H1 (cell line): ENCODE results near the gene NAA10. TPM values are rescaled to one million over a fixed set of nuclear protein-coding genes. Genes with fewer than 3 reads are reported as not detected.

Experiments used
- CTCF ChIA-PET: fragments of 300-600 bp; sonication (Branson Sonifier 250); formaldehyde crosslinking; loops from one replicate; lab custom pipeline; 2021; ENCODE audit not compliant: partially characterized antibody; lab: Charles Lee
- POLR2A ChIA-PET: fragments of 300-600 bp; sonication (Branson Sonifier 250); formaldehyde crosslinking; loops from one replicate; lab custom pipeline; 2021; ENCODE audit warnings: inconsistent platforms; ENCODE audit not compliant: partially characterized antibody; lab: Charles Lee
- DNase-seq, 2 experiments: peaks; one replicate each; pipeline versions ENCODE4 v3.0.0 to v3.0.0-alpha.2; 2010 to 2022; ENCODE audit warnings: low spot score in 2 of 2, low read depth in 1 of 2, mixed read lengths in 1 of 2
- FAIRE-seq: peaks from 2 replicates; lab custom pipeline; 2011; peaks lifted over from hg19 to GRCh38; lab: Jason Lieb, UNC
- H2AFZ ChIP-seq: 2 replicates; pipeline ENCODE4 v1.8.1; 2012; ENCODE audit warnings: low read length, inconsistent platforms
- H2AK5ac ChIP-seq: 2 replicates; pipeline ENCODE4 v1.6.1; 2013; ENCODE audit warnings: low read depth, low read length
- H2BK120ac ChIP-seq: replicated peaks from 2 replicates; pipeline ENCODE3; 2013; ENCODE audit warnings: low read depth, low read length, inconsistent platforms
- H2BK12ac ChIP-seq: 2 replicates; pipeline ENCODE4 v1.6.1; 2013; ENCODE audit warnings: low read depth, low read length
- H2BK15ac ChIP-seq: 2 replicates; pipeline ENCODE4 v1.6.1; 2013; ENCODE audit warnings: low read length
- H2BK20ac ChIP-seq: 2 replicates; pipeline ENCODE4 v1.6.1; 2013; ENCODE audit warnings: low read length
- H2BK5ac ChIP-seq: 2 replicates; pipeline ENCODE4 v1.6.1; 2013; ENCODE audit warnings: low read depth, low read length
- H3K14ac ChIP-seq: 2 replicates; pipeline ENCODE4 v1.6.1; 2013; ENCODE audit warnings: inconsistent platforms; ENCODE audit not compliant: insufficient read length
- H3K18ac ChIP-seq: 2 replicates; pipeline ENCODE4 v1.6.1; 2013; ENCODE audit warnings: low read length; ENCODE audit errors: extremely low read depth
- H3K23ac ChIP-seq: 2 replicates; pipeline ENCODE4 v1.6.1; 2013; ENCODE audit warnings: inconsistent platforms; ENCODE audit not compliant: insufficient read length
- H3K23me2 ChIP-seq: 2 replicates; pipeline ENCODE4 v1.6.1; 2013; ENCODE audit warnings: low read depth, low read length
- H3K27ac ChIP-seq: 2 replicates; pipeline ENCODE4 v1.6.1; 2011; ENCODE audit warnings: low read depth, low read length, inconsistent platforms
- H3K27me3 ChIP-seq, 4 experiments: replicated peaks in 1 of 4; 1 replicate in 1 of 4; 2 replicates in 3 of 4; pipeline versions ENCODE4 v1.6.1 to v1.8.1; 2011 to 2013; ENCODE audit warnings: low read length in 3 of 4, mild to moderate bottlenecking in 3 of 4, inconsistent platforms in 2 of 4, mixed read lengths in 2 of 4, moderate library complexity in 1 of 4; ENCODE audit not compliant: control insufficient read depth in 3 of 4, insufficient read depth in 3 of 4; ENCODE audit errors: extremely low read depth in 1 of 4
- H3K36me3 ChIP-seq, 4 experiments: 2 replicates each; pipeline versions ENCODE4 v1.6.1 to v1.8.1; 2011 to 2013; ENCODE audit warnings: mild to moderate bottlenecking in 4 of 4, low read length in 3 of 4, moderate library complexity in 2 of 4, control low read depth in 1 of 4, inconsistent platforms in 1 of 4; ENCODE audit not compliant: insufficient read depth in 4 of 4, control insufficient read depth in 2 of 4
- H3K4ac ChIP-seq: replicated peaks from 2 replicates; pipeline ENCODE3; 2013; ENCODE audit warnings: low read length, low read depth, mixed read lengths, inconsistent platforms; ENCODE audit not compliant: insufficient read length
- H3K4me1 ChIP-seq, 4 experiments: replicated peaks in 1 of 4; 1 replicate in 1 of 4; 2 replicates in 3 of 4; pipeline versions ENCODE4 v1.6.1 to v1.8.1; 2011 to 2013; ENCODE audit warnings: low read length in 3 of 4, inconsistent platforms in 2 of 4, mixed read lengths in 1 of 4; ENCODE audit not compliant: insufficient read depth in 4 of 4, control insufficient read depth in 3 of 4
- H3K4me2 ChIP-seq, 2 experiments: 2 replicates each; pipeline versions ENCODE4 v1.6.1 to v1.8.1; 2011 to 2013; ENCODE audit warnings: low read depth in 2 of 2, low read length in 2 of 2, control low read depth in 1 of 2, inconsistent platforms in 1 of 2, mild to moderate bottlenecking in 1 of 2; ENCODE audit not compliant: insufficient read depth in 1 of 2
- H3K4me3 ChIP-seq, 4 experiments: fragments of 200-600, 300-600 bp in 1 of 4; sonication (generic), shearing (Covaris generic), sonication (Bioruptor Twin) in 1 of 4; 2 replicates each; pipeline versions ENCODE4 v1.5.1 to v1.8.1; 2011 to 2016; ENCODE audit warnings: low read length in 4 of 4, low read depth in 3 of 4, control low read depth in 2 of 4, inconsistent platforms in 2 of 4, mild to moderate bottlenecking in 2 of 4, mixed read lengths in 1 of 4, moderate library complexity in 1 of 4; ENCODE audit not compliant: insufficient read depth in 2 of 4; ENCODE audit errors: extremely low read depth in 1 of 4
- H3K56ac ChIP-seq: replicated peaks from 2 replicates; pipeline ENCODE3; 2013; ENCODE audit warnings: low read depth, mild to moderate bottlenecking, mixed read lengths, low read length, inconsistent platforms; ENCODE audit not compliant: insufficient read length
- H3K79me1 ChIP-seq: 2 replicates; pipeline ENCODE4 v1.6.1; 2013; ENCODE audit warnings: low read depth, low read length, control low read depth
- H3K79me2 ChIP-seq, 2 experiments: 2 replicates each; pipeline versions ENCODE4 v1.6.1 to v1.8.1; 2012 to 2013; ENCODE audit warnings: low read length in 2 of 2, mild to moderate bottlenecking in 2 of 2, inconsistent platforms in 1 of 2; ENCODE audit not compliant: insufficient read depth in 2 of 2, control insufficient read depth in 1 of 2
- H3K9ac ChIP-seq, 4 experiments: replicated peaks in 1 of 4; 1 replicate in 1 of 4; 2 replicates in 3 of 4; pipeline versions ENCODE4 v1.6.1 to v1.8.1; 2011 to 2013; ENCODE audit warnings: low read depth in 3 of 4, low read length in 3 of 4, control low read depth in 2 of 4, mild to moderate bottlenecking in 2 of 4, moderate library complexity in 2 of 4, inconsistent platforms in 1 of 4; ENCODE audit errors: extremely low read depth in 1 of 4
- H3K9me3 ChIP-seq, 2 experiments: 2 replicates each; pipeline versions ENCODE4 v1.6.1 to v1.8.1; 2012 to 2013; ENCODE audit warnings: mild to moderate bottlenecking in 2 of 2, moderate library complexity in 2 of 2, control low read depth in 1 of 2, inconsistent platforms in 1 of 2, low read depth in 1 of 2, low read length in 1 of 2, mixed read lengths in 1 of 2; ENCODE audit not compliant: insufficient read depth in 2 of 2
- H4K20me1 ChIP-seq, 2 experiments: replicated peaks in 1 of 2; 2 replicates each; pipeline versions ENCODE3 to v1.8.1; 2011 to 2013; ENCODE audit warnings: inconsistent platforms in 2 of 2, low read length in 2 of 2, mild to moderate bottlenecking in 1 of 2; ENCODE audit not compliant: insufficient read depth in 2 of 2, control insufficient read depth in 1 of 2
- H4K5ac ChIP-seq: 2 replicates; pipeline ENCODE4 v1.6.1; 2013; ENCODE audit warnings: low read length, low read depth, mixed read lengths, inconsistent platforms; ENCODE audit not compliant: insufficient read length
- H4K8ac ChIP-seq: 2 replicates; pipeline ENCODE4 v1.8.0; 2013; ENCODE audit warnings: mild to moderate bottlenecking, moderate library complexity, low read length, inconsistent platforms; ENCODE audit not compliant: insufficient read depth; ENCODE audit errors: extremely low read depth
- H4K91ac ChIP-seq: replicated peaks from 2 replicates; pipeline ENCODE3; 2013; ENCODE audit warnings: low read length, mixed read lengths, inconsistent platforms; ENCODE audit not compliant: insufficient read length
- POU5F1 ChIP-seq: IDR thresholded peaks from 2 replicates; pipeline ENCODE4 v1.6.1; 2011; ENCODE audit warnings: low read depth, mild to moderate bottlenecking, low read length, moderate library complexity
- WGBS, 2 experiments: shearing (Covaris generic) in 1 of 2; methylation state at CpG; one replicate each; pipeline versions ENCODE4 v1.1.6 to v1.1.7; 2013 to 2015; ENCODE audit warnings: low lambda C conversion rate in 2 of 2, mixed read lengths in 2 of 2, inconsistent platforms in 1 of 2, low coverage in 1 of 2, missing lambda C conversion rate in 1 of 2; ENCODE audit not compliant: insufficient replicate concordance in 2 of 2, insufficient coverage in 1 of 2, insufficient read length in 1 of 2; ENCODE audit errors: extremely low coverage in 1 of 2, missing lambda C conversion rate in 1 of 2; 5-methylcytosine and 5-hydroxymethylcytosine counted together
- polyA plus RNA-seq, 7 experiments: library from polyadenylated mRNA; depleted of rRNA in 3 of 7; stranded (reverse) in 5 of 7; unstranded in 2 of 7; fragments of >200 nt in 5 of 7; fragments of 200-250 nt in 2 of 7; gene quantifications; 1 replicate in 5 of 7; 2 replicates in 1 of 7; 4 replicates in 1 of 7; pipeline versions ENCODE4 v1.2.1 to v1.2.3, GENCODE V29; 2011 to 2013; ENCODE audit warnings: missing spikeins in 2 of 7, mixed read lengths in 2 of 7
- total RNA-seq: library from RNA; stranded (reverse); fragmentation: NEBNext Ultra II Directional; extraction: Animal tissue kit (Norgen Biotek cat#: 25700); gene quantifications from 2 replicates; pipeline ENCODE4 v1.2.1, GENCODE V29; 2021

The NAA10 gene
- total and polyA plus RNA-seq, 2 of the 8 experiments (the other 6 are each of a cell fraction or from before 2014, with no cell fraction given): 80.4 to 98.8 TPM

GRCh38 chrX:153906126-153906917 is 28.5 kb downstream of the NAA10 start:
- ChIA-PET POLR2A (interaction anchor here (0.6 to 1.8 kb wide), 13 partner anchors 11 to 376 kb away, joined by 3 to 10 read pairs (median 4); partner anchors contain the start of genes ARHGAP4 and HCFC1), CTCF (interaction anchor here (1.1 to 2.3 kb wide), 7 partner anchors 10 to 170 kb away, joined by 3 to 9 read pairs (median 4); no protein-coding TSS in a partner anchor)
- no peak for FAIRE-seq

More at GRCh38 chrX:153906126-153906917, 28.5 kb downstream of the NAA10 start:
- Histone ChIP-seq H3K9ac (no peak overlapping the region), H3K79me1 (no peaks in the 10 kb centered on the region), H3K27ac (no peak overlapping the region), H3K4me1 (peaks cover 0 to 14% (median 0%) of the 10 kb centered on the region in 4 experiments; a peak in 1 of 7 replicates), H4K5ac (no peak overlapping the region), H3K27me3 (no peaks in the 10 kb centered on the region), H2BK20ac (no peak overlapping the region), H3K4me3 (no peak overlapping the region), H3K36me3 (no peaks in the 10 kb centered on the region; a peak in 1 of 8 replicates), H3K23ac (no peak overlapping the region), H2BK5ac (no peak overlapping the region), H3K14ac (no peak overlapping the region), H4K20me1 (peaks cover 0 to 4% of the 10 kb centered on the region in 2 experiments), H2BK15ac (no peak overlapping the region), H3K4me2 (no peak overlapping the region), H4K8ac (no peak overlapping the region), H2BK120ac (no peak overlapping the region), H3K56ac (no peak overlapping the region), H3K18ac (no peak overlapping the region), H2AFZ (no peak overlapping the region), H3K23me2 (peaks cover 2% of the 10 kb centered on the region; the same call in 1 of the 2 replicates), H2AK5ac (no peak overlapping the region), H2BK12ac (no peak overlapping the region), H3K79me2 (no peaks in the 10 kb centered on the region), H4K91ac (no peak overlapping the region), H3K9me3 (no peaks in the 10 kb centered on the region), H3K4ac (no peak overlapping the region)
- TF ChIP-seq POU5F1: no peak
- DNase-seq: no peak
- 86% methylated on average over 14 of the region's 27 CpGs; no CpG with 5 or more reads in 1 of the 2 experiments for WGBS, 2 experiments
